ENCODE results near the gene ST8SIA5. TPM values are rescaled to one million over a fixed set of nuclear protein-coding genes. Genes with fewer than 3 reads are reported as not detected.

Gene ST8SIA5
- polyA plus RNA-seq, 1 of the 3 experiments (the other 2 are of a cell fraction): 0.08 TPM

DNA sequence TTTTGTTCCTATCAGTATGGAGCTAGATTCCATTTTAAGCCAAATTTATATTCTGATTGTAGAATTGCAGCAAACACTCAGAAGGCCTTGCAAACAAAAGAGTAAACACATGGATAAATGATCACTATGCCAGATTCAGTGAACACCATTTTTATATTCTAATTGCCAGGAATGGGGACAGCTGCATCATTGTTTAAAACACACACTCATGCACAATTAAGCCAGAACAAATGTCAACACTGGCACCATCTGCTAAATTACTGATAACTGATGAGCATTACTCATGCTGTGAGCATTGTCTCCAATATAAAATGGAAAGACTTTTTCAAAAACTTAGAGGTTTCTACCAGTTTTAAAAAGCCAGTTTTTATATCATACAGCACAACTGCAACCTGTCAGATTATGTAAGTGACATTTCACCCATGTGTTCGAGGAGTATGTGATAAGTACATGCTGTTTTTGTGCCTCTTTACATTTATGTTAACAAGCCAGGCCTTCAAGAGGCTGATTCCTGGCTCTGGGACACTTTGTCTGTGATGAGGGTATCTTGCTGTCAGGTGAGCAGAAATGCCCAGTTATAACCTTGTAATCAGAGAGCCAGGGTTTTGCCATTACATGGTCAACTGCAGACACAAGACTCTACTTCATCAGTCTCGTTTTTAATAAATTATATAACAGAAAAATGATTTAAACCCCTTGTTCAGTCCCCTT, 4.4 kb upstream of the ST8SIA5 start:
- 6% methylated on average over 2 of the region's 2 CpGs for WGBS (ENCODE audit: low lambda C conversion rate)
- Histone ChIP-seq H3K4me1 (ENCODE audit: control insufficient read depth in 1 of 2, insufficient read depth in 2 of 2, low read depth in 1 of 2, low read length in 1 of 2) (peaks cover 0 to 8% of the 10 kb centered on the region in 2 experiments; a peak in 2 of 4 replicates), H3K9me3 (no peaks in the 10 kb centered on the region), H3K79me2 (ENCODE audit: insufficient read depth) (no peaks in the 10 kb centered on the region), H3K27ac (ENCODE audit: low read depth in 2 of 2, low read length in 1 of 2) (no peak overlapping the region), H3K4me2 (no peak overlapping the region), H2AFZ (ENCODE audit: low read depth) (no peak overlapping the region), H3K27me3 (ENCODE audit: insufficient read depth) (peaks cover 32% of the 10 kb centered on the region; the same call in 1 of the 2 replicates), H3K4me3 (ENCODE audit: low read depth in 2 of 2, low read length in 1 of 2) (no peak overlapping the region), H3K9me2 (no peaks in the 10 kb centered on the region), H3K36me3 (replicated peaks in 1 of 2; ENCODE audit: control insufficient read depth in 1 of 2, insufficient read depth in 2 of 2, low read length in 1 of 2) (no peaks in the 10 kb centered on the region), H3F3A (replicated peaks; ENCODE audit: insufficient read depth) (no peaks in the 10 kb centered on the region), H3K9ac (no peak overlapping the region), H4K20me1 (ENCODE audit: insufficient read depth) (no peaks in the 10 kb centered on the region)
- POLR2A ChIA-PET: no interaction called here
- CTCF ChIA-PET: no interaction called here
- no peak for TF ChIP-seq IRF3 (IDR thresholded peaks at IDR 0.05; ENCODE audit: low read depth, low read length)
- TF ChIP-seq SMC3 (IDR thresholded peaks at IDR 0.05; ENCODE audit: low read depth, low read length): no peak
- TF ChIP-seq SIN3A (IDR thresholded peaks at IDR 0.05; ENCODE audit: borderline replicate concordance, low read depth, low read length): no peak
- TF ChIP-seq EZH2phosphoT487 (IDR thresholded peaks at IDR 0.05; ENCODE audit: borderline replicate concordance, low read depth): no peak
- TF ChIP-seq CHD2 (IDR thresholded peaks at IDR 0.05; ENCODE audit: low read length, partially characterized antibody): no peak
- TF ChIP-seq ZBTB33 (IDR thresholded peaks at IDR 0.05; ENCODE audit: borderline replicate concordance, low read depth): no peak
- TF ChIP-seq MAX (IDR thresholded peaks at IDR 0.05; ENCODE audit: low read depth): no peak
- no peak for TF ChIP-seq ELF1 (IDR thresholded peaks at IDR 0.05)
- TF ChIP-seq FOXM1 (IDR thresholded peaks at IDR 0.05; ENCODE audit: low read depth): no peak
- no peak for TF ChIP-seq FOSL2 (IDR thresholded peaks at IDR 0.05; ENCODE audit: borderline replicate concordance, low read depth)
- no peak for DNase-seq

- ChIA-PET CTCF (interaction anchor here (1.0 to 1.1 kb wide), 2 partner anchors 36 to 107 kb away, joined by 3 to 4 read pairs; no protein-coding TSS in a partner anchor), POLR2A (no interaction called here)
- 62% methylated on average over 5 of the region's 6 CpGs for WGBS (ENCODE audit: low lambda C conversion rate)
- TF ChIP-seq IRF3 (IDR thresholded peaks at IDR 0.05; ENCODE audit: low read depth, low read length): no peak
- TF ChIP-seq, protein P1, sequence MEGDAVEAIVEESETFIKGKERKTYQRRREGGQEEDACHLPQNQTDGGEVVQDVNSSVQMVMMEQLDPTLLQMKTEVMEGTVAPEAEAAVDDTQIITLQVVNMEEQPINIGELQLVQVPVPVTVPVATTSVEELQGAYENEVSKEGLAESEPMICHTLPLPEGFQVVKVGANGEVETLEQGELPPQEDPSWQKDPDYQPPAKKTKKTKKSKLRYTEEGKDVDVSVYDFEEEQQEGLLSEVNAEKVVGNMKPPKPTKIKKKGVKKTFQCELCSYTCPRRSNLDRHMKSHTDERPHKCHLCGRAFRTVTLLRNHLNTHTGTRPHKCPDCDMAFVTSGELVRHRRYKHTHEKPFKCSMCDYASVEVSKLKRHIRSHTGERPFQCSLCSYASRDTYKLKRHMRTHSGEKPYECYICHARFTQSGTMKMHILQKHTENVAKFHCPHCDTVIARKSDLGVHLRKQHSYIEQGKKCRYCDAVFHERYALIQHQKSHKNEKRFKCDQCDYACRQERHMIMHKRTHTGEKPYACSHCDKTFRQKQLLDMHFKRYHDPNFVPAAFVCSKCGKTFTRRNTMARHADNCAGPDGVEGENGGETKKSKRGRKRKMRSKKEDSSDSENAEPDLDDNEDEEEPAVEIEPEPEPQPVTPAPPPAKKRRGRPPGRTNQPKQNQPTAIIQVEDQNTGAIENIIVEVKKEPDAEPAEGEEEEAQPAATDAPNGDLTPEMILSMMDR (IDR thresholded peaks at IDR 0.05): no peak
- H3K4me1 ChIP-seq (ENCODE audit: control insufficient read depth in 1 of 2, insufficient read depth in 2 of 2, low read depth in 1 of 2, low read length in 1 of 2): peaks cover 0 to 8% of the 10 kb centered on the region in 2 experiments; a peak in 2 of 4 replicates
- no peaks in the 10 kb centered on the region for H3K9me3 ChIP-seq
- H4K20me1 ChIP-seq (ENCODE audit: insufficient read depth): no peaks in the 10 kb centered on the region
- peaks cover 44% of the 10 kb centered on the region for H3K27me3 ChIP-seq (ENCODE audit: insufficient read depth)
- no peak overlapping the region for H3K4me2 ChIP-seq
- H3K27ac ChIP-seq (ENCODE audit: low read depth in 2 of 2, low read length in 1 of 2): no peak overlapping the region
- no peaks in the 10 kb centered on the region for H3K36me3 ChIP-seq (replicated peaks in 1 of 2; ENCODE audit: control insufficient read depth in 1 of 2, insufficient read depth in 2 of 2, low read length in 1 of 2)
- no peaks in the 10 kb centered on the region for H3K79me2 ChIP-seq (ENCODE audit: insufficient read depth)
- no peak overlapping the region for H2AFZ ChIP-seq (ENCODE audit: low read depth)
- DNase-seq: no peak
- H3F3A ChIP-seq (replicated peaks; ENCODE audit: insufficient read depth): no peaks in the 10 kb centered on the region
- no peaks in the 10 kb centered on the region for H3K9me2 ChIP-seq
- H3K9ac ChIP-seq: no peak overlapping the region
- no peak overlapping the region for H3K4me3 ChIP-seq (ENCODE audit: low read depth in 2 of 2, low read length in 1 of 2)
Observed at GRCh38 chr18:46759890-46760289, 3.0 kb upstream of the ST8SIA5 start.

Measured in SK-N-SH (cell line).